Measurements from ENCODE around the gene SAE1. TPM values are rescaled to one million over a fixed set of nuclear protein-coding genes. Genes with fewer than 3 reads are reported as not detected.

SAE1 gene
- polyA plus RNA-seq, 1 experiment, result 138 TPM

- CTCF ChIA-PET, result interaction anchor here (0.9 to 1.4 kb wide), 2 partner anchors 17 to 21 kb away, joined by 3 to 6 read pairs; no protein-coding TSS in a partner anchor
- no peak for TF ChIP-seq CTCF (IDR thresholded peaks at IDR 0.05; ENCODE audit: insufficient read depth, low read depth, low read length)
- POLR2A ChIA-PET, result no interaction called here
- peaks cover 6% of the 10 kb centered on the region for H3K36me3 ChIP-seq (ENCODE audit: control insufficient read depth, insufficient read depth, low read length)
- no peak for DNase-seq (ENCODE audit: low read depth)
- no peak overlapping the region for H3K4me3 ChIP-seq (ENCODE audit: low read depth, low read length)
- no peaks in the 10 kb centered on the region for H3K27me3 ChIP-seq (ENCODE audit: control insufficient read depth, insufficient read depth, low read length)
Measured at GRCh38 chr19:47096100-47096704, 34.4 kb upstream of the SAE1 start.

GRCh38 chr19:47096721-47097120, 33.9 kb upstream of the SAE1 start:
- no peaks in the 10 kb centered on the region for H3K27me3 ChIP-seq (ENCODE audit: control insufficient read depth, insufficient read depth, low read length)
- peaks cover 6% of the 10 kb centered on the region for H3K36me3 ChIP-seq (ENCODE audit: control insufficient read depth, insufficient read depth, low read length)
- POLR2A ChIA-PET, result no interaction called here
- CTCF ChIA-PET, result interaction anchor here (1.4 kb wide), 1 partner anchor 18 kb away, joined by 6 read pairs; no protein-coding TSS in a partner anchor
- TF ChIP-seq CTCF (IDR thresholded peaks at IDR 0.05; ENCODE audit: insufficient read depth, low read depth, low read length), result no peak
- no peak overlapping the region for H3K4me3 ChIP-seq (ENCODE audit: low read depth, low read length)
- no peak for DNase-seq (ENCODE audit: low read depth)

GRCh38 chr19:47097396-47098201, 33.0 kb upstream of the SAE1 start:
- CTCF ChIA-PET, result no interaction called here
- no peak for DNase-seq (ENCODE audit: low read depth)
- Histone ChIP-seq H3K36me3 (ENCODE audit: control insufficient read depth, insufficient read depth, low read length) (peaks cover 4% of the 10 kb centered on the region; the same call in 1 of the 2 replicates), H3K27me3 (ENCODE audit: control insufficient read depth, insufficient read depth, low read length) (no peaks in the 10 kb centered on the region), H3K4me3 (ENCODE audit: low read depth, low read length) (no peak overlapping the region)
- no peak for TF ChIP-seq CTCF (IDR thresholded peaks at IDR 0.05; ENCODE audit: insufficient read depth, low read depth, low read length)
- POLR2A ChIA-PET, result no interaction called here

- Histone ChIP-seq H3K4me3 (ENCODE audit: low read depth, low read length) (no peak overlapping the region), H3K36me3 (ENCODE audit: control insufficient read depth, insufficient read depth, low read length) (peaks cover 4% of the 10 kb centered on the region; the same call in 1 of the 2 replicates), H3K27me3 (ENCODE audit: control insufficient read depth, insufficient read depth, low read length) (no peaks in the 10 kb centered on the region)
- CTCF ChIA-PET, result no interaction called here
- DNase-seq (ENCODE audit: low read depth), result no peak
- POLR2A ChIA-PET, result no interaction called here
- no peak for TF ChIP-seq CTCF (IDR thresholded peaks at IDR 0.05; ENCODE audit: insufficient read depth, low read depth, low read length)
Measured at GRCh38 chr19:47098608-47099007, 32.0 kb upstream of the SAE1 start.

GRCh38 chr19:47099576-47100050, 31.0 kb upstream of the SAE1 start:
- no peak for DNase-seq (ENCODE audit: low read depth)
- H3K36me3 ChIP-seq (ENCODE audit: control insufficient read depth, insufficient read depth, low read length), result peaks cover 3% of the 10 kb centered on the region; the same call in 1 of the 2 replicates
- H3K27me3 ChIP-seq (ENCODE audit: control insufficient read depth, insufficient read depth, low read length), result no peaks in the 10 kb centered on the region
- TF ChIP-seq CTCF (IDR thresholded peaks at IDR 0.05; ENCODE audit: insufficient read depth, low read depth, low read length), result no peak
- ChIA-PET CTCF (interaction anchor here (0.8 kb wide), 1 partner anchor 26 kb away, joined by 3 read pairs; no protein-coding TSS in a partner anchor), POLR2A (interaction anchor here (0.5 kb wide), 1 partner anchor 174 kb away, joined by 3 read pairs; no protein-coding TSS in a partner anchor)
- H3K4me3 ChIP-seq (ENCODE audit: low read depth, low read length), result no peak overlapping the region

Measured in BJ (cell line).